ENCODE results near the gene PRKG1. TPM values are rescaled to one million over a fixed set of nuclear protein-coding genes. Genes with fewer than 3 reads are reported as not detected.
A peak's percentile ranks its signal among the peaks of the same experiment; 100 is the strongest.

The PRKG1 gene
- total RNA-seq, 4 donors from 2014 or later: 24.0 to 89.1 (median 45.7) TPM

DNA sequence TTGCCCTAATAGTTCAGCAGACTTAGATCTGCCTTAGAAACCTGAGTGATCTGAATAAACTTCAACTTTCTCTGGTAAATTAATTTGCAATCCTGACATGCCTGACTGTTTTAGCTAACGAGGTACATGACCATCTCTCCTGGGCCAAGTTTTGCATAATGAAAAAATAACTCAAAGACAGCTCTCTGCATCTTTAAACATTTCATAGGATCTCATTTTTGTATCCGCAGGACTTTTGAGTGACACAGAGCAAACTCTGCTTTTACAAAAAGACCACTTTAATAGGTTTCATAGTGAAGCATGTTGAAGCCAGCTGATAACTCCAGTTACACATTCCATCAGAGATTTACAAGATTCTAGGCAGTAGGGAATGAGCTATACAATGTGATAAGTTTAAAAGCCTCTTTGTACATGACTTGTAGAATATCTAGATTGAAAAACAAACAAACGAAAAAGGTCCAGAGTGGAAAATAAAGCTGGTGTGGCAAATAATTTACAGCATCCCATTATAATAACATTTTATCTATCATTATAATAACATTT is 2.1 kb downstream of the PRKG1 start:
- Histone ChIP-seq H3K36me3 (no peaks in the 10 kb centered on the region), H3K9me3 (no peaks in the 10 kb centered on the region), H3K27me3 (no peaks in the 10 kb centered on the region), H3K4me1 (peaks cover 0 to 8% (median 0%) of the 10 kb centered on the region in 4 donors), H3K4me3 (peak overlapping the region in 1 of 4 donors; percentile 71), H3K27ac (no peak overlapping the region)
- no peak for TF ChIP-seq POLR2A (IDR thresholded peaks at IDR 0.05)
- TF ChIP-seq, protein P1, sequence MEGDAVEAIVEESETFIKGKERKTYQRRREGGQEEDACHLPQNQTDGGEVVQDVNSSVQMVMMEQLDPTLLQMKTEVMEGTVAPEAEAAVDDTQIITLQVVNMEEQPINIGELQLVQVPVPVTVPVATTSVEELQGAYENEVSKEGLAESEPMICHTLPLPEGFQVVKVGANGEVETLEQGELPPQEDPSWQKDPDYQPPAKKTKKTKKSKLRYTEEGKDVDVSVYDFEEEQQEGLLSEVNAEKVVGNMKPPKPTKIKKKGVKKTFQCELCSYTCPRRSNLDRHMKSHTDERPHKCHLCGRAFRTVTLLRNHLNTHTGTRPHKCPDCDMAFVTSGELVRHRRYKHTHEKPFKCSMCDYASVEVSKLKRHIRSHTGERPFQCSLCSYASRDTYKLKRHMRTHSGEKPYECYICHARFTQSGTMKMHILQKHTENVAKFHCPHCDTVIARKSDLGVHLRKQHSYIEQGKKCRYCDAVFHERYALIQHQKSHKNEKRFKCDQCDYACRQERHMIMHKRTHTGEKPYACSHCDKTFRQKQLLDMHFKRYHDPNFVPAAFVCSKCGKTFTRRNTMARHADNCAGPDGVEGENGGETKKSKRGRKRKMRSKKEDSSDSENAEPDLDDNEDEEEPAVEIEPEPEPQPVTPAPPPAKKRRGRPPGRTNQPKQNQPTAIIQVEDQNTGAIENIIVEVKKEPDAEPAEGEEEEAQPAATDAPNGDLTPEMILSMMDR (IDR thresholded peaks at IDR 0.05): no peak
- DNase-seq: no peak

DNA sequence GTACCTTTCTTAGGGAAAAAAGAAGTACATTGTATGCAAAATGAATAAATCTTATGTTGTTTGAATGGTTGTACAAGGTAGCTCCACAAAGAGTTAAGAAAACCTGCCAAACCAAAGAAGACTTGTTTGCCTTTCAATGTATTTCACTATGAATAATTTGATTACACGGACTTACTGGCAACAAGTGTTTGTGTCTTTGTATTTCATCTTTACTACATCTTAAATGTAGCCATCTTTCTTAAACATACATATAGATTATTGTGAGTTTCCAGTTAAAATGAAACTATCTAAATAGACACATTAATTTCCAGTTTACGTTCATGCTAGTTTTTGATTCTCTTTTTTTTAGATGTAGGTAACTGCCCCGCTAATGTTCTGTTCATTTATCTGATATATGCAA is 2.8 kb downstream of the PRKG1 start:
- DNase-seq: no peak
- Histone ChIP-seq H3K27me3 (no peaks in the 10 kb centered on the region), H3K27ac (no peak overlapping the region), H3K4me1 (peaks cover 0 to 8% (median 0%) of the 10 kb centered on the region in 4 donors), H3K4me3 (no peak overlapping the region), H3K9me3 (no peaks in the 10 kb centered on the region), H3K36me3 (no peaks in the 10 kb centered on the region)
- TF ChIP-seq, protein P1 (IDR thresholded peaks at IDR 0.05): no peak
- TF ChIP-seq POLR2A (IDR thresholded peaks at IDR 0.05): no peak

DNA sequence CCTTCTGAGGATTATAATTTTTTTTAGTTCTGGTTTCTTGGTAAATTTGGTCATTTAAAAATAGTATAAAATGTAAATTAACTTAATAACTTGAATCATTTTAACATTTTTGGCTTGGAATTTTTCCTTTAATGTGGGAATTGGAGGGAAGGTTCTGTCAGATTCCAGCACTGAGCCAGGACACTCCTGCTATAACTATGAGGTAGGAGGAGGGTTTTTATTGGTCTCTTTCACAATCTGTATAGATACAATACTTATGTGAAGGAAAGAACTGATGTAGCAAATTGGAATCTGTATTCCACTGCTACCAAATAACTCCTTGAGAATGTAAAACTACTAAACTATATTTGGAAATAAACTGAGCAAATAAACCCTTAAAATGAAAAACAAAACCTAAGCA is 3.2 kb downstream of the PRKG1 start:
- no peak for DNase-seq
- H3K4me1 ChIP-seq: peaks cover 0 to 8% (median 0%) of the 10 kb centered on the region in 4 donors
- TF ChIP-seq, protein P1 (IDR thresholded peaks at IDR 0.05): no peak
- no peaks in the 10 kb centered on the region for H3K27me3 ChIP-seq
- H3K27ac ChIP-seq: no peak overlapping the region
- H3K36me3 ChIP-seq: no peaks in the 10 kb centered on the region
- H3K9me3 ChIP-seq: no peaks in the 10 kb centered on the region
- no peak overlapping the region for H3K4me3 ChIP-seq

DNA sequence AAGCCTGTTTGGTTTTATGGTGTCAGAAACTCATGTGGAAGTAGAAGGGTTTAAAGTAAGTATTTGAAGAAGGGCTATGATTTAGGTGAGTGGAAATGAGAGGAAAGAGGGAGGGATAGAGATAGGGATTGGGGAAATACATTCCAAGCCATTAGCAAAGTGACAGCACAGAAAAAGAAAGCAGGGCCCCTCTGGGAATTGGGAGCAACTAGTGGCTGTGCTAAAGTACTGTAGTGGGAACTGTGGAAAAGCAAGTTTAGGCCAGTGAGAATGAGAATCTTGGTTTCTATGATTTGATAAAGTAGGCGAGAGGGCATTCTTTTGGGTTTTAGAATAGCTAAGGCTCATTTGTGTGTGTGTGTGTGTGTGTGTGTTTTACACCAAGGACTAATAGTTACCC is 5.0 kb downstream of the PRKG1 start:
- no peak for DNase-seq
- Histone ChIP-seq H3K27me3 (no peaks in the 10 kb centered on the region), H3K4me1 (peaks cover 0 to 6% (median 0%) of the 10 kb centered on the region in 4 donors), H3K36me3 (no peaks in the 10 kb centered on the region), H3K27ac (peak overlapping the region in 1 of 4 donors; percentile 23), H3K4me3 (no peak overlapping the region), H3K9me3 (no peaks in the 10 kb centered on the region)
- TF ChIP-seq, protein P1 (IDR thresholded peaks at IDR 0.05): no peak
- no peak for TF ChIP-seq POLR2A (IDR thresholded peaks at IDR 0.05)

DNA sequence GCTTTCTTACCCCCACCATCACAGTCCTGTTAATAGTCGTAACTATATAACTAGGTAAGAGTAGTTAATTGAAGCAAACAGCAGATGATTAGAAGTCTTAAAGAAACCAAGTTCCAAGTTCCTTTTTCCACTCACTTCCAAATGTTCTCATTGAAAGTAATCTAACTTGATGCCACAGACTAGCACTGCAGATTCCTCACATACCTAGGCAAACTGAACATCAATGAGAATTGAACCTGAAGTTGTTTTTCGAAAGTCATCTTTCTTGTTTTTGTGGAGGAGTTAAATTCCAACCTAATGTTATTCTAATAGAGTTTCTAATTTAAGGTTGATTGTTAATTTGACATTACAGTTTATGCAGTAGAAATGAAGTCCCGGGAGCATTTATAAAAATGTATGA is 5.5 kb downstream of the PRKG1 start:
- peak overlapping the region in 1 of 4 donors; percentile 23 for H3K27ac ChIP-seq
- no peak for TF ChIP-seq POLR2A (IDR thresholded peaks at IDR 0.05)
- TF ChIP-seq, protein P1 (IDR thresholded peaks at IDR 0.05): no peak
- no peaks in the 10 kb centered on the region for H3K9me3 ChIP-seq
- no peak overlapping the region for H3K4me3 ChIP-seq
- H3K36me3 ChIP-seq: no peaks in the 10 kb centered on the region
- H3K27me3 ChIP-seq: no peaks in the 10 kb centered on the region
- peaks cover 0 to 6% (median 0%) of the 10 kb centered on the region in 4 donors for H3K4me1 ChIP-seq
- no peak for DNase-seq

All from Peyer's patch (tissue), 4 donors.